NT2/D1 (cell line): ENCODE measurements around the gene EML4.
"Not testable (repeated sequence)": the region's sequence is repeated elsewhere in the genome, so short reads cannot be mapped to it uniquely, and the experiment has no call there.

Source experiments
- DNase-seq: peaks from one replicate; pipeline ENCODE4 v3.0.0-alpha.2; 2011; ENCODE audit warnings: low read depth, low spot score
- H3K27me3 ChIP-seq: 2 replicates; pipeline ENCODE4 v1.6.0; 2011; ENCODE audit warnings: mild to moderate bottlenecking; ENCODE audit not compliant: insufficient read length, insufficient read depth
- H3K36me3 ChIP-seq: 2 replicates; pipeline ENCODE4 v1.6.1; 2011; ENCODE audit warnings: mild to moderate bottlenecking, low read length, mixed read lengths; ENCODE audit not compliant: insufficient read depth, insufficient read length
- H3K4me1 ChIP-seq: 2 replicates; pipeline ENCODE4 v1.5.1; 2011; ENCODE audit not compliant: insufficient read depth, insufficient read length
- H3K4me3 ChIP-seq: 2 replicates; pipeline ENCODE4 v1.5.1; 2011; ENCODE audit warnings: low read depth; ENCODE audit not compliant: insufficient read length
- H3K9ac ChIP-seq: 2 replicates; pipeline ENCODE4 v1.6.0; 2011; ENCODE audit warnings: low read depth; ENCODE audit not compliant: insufficient read length
- H3K9me3 ChIP-seq: 2 replicates; pipeline ENCODE4 v1.5.1; 2011; ENCODE audit warnings: mild to moderate bottlenecking, low read length; ENCODE audit not compliant: insufficient read depth
- SUZ12 ChIP-seq: IDR thresholded peaks from 2 replicates; pipeline ENCODE4 v1.6.1; 2011; ENCODE audit not compliant: insufficient read length, insufficient read depth; ENCODE audit errors: extremely low read depth
- YY1 ChIP-seq: IDR thresholded peaks from 2 replicates; pipeline ENCODE4 v1.6.1; 2011; ENCODE audit not compliant: insufficient read length, insufficient read depth
- ZNF274 ChIP-seq: IDR thresholded peaks from 2 replicates; pipeline ENCODE4 v1.6.1; 2011; ENCODE audit warnings: mild to moderate bottlenecking, low read depth, low read length

EML4 gene

GRCh38 chr2:42340938-42341636 is 171.9 kb downstream of the EML4 start:
- Histone ChIP-seq H3K4me1 (peaks cover 3% of the 10 kb centered on the region), H3K9ac (no peak overlapping the region), H3K9me3 (no peaks in the 10 kb centered on the region), H3K36me3 (peaks cover 49% of the 10 kb centered on the region), H3K4me3 (no peak overlapping the region), H3K27me3 (no peaks in the 10 kb centered on the region)
- no peak for TF ChIP-seq ZNF274
- no peak for TF ChIP-seq SUZ12
- no peak for TF ChIP-seq YY1
- no peak for DNase-seq

- no peak overlapping the region for H3K9ac ChIP-seq
- H3K36me3 ChIP-seq: peaks cover 48% of the 10 kb centered on the region
- H3K9me3 ChIP-seq: no peaks in the 10 kb centered on the region
- no peak for TF ChIP-seq YY1
- TF ChIP-seq SUZ12: no peak
- TF ChIP-seq ZNF274: no peak
- H3K4me1 ChIP-seq: peaks cover 3% of the 10 kb centered on the region
- DNase-seq: no peak
- no peaks in the 10 kb centered on the region for H3K27me3 ChIP-seq
- H3K4me3 ChIP-seq: no peak overlapping the region
These were observed 173.1 kb downstream of the EML4 start for GRCh38 chr2:42342061-42342794.

- H3K27me3 ChIP-seq: no peaks in the 10 kb centered on the region
- no peak overlapping the region for H3K4me3 ChIP-seq
- peaks cover 3% of the 10 kb centered on the region for H3K4me1 ChIP-seq
- H3K36me3 ChIP-seq: peaks cover 45% of the 10 kb centered on the region
- no peak for DNase-seq
- no peak overlapping the region for H3K9ac ChIP-seq
- no peak for TF ChIP-seq ZNF274
- TF ChIP-seq SUZ12: no peak
- no peak for TF ChIP-seq YY1
- H3K9me3 ChIP-seq: no peaks in the 10 kb centered on the region
These were observed 173.7 kb downstream of the EML4 start for GRCh38 chr2:42342795-42343241.

- TF ChIP-seq YY1 (no peak), ZNF274 (no peak), SUZ12 (no peak)
- H3K36me3 ChIP-seq: peaks cover 39% of the 10 kb centered on the region
These were observed 176.8 kb downstream of the EML4 start for GRCh38 chr2:42345986-42346385.

GRCh38 chr2:42346856-42347255 is 177.7 kb downstream of the EML4 start:
- not testable (repeated sequence) for DNase-seq, H3K4me1 ChIP-seq, H3K9me3 ChIP-seq, H3K9ac ChIP-seq, H3K27me3 ChIP-seq, H3K4me3 ChIP-seq
- H3K36me3 ChIP-seq: peaks cover 43% of the 10 kb centered on the region

More at GRCh38 chr2:42345986-42346385, 176.8 kb downstream of the EML4 start:
- Histone ChIP-seq H3K9ac (no peak overlapping the region), H3K9me3 (no peaks in the 10 kb centered on the region), H3K4me3 (no peak overlapping the region), H3K4me1 (peaks cover 3% of the 10 kb centered on the region), H3K27me3 (no peaks in the 10 kb centered on the region)
- DNase-seq: no peak

GRCh38 chr2:42347518-42347917 is 178.4 kb downstream of the EML4 start:
- H3K4me3 ChIP-seq, H3K27me3 ChIP-seq, H3K9ac ChIP-seq, H3K4me1 ChIP-seq, DNase-seq, H3K9me3 ChIP-seq: not testable (repeated sequence)
- peaks cover 50% of the 10 kb centered on the region for H3K36me3 ChIP-seq

GRCh38 chr2:42348113-42348805 is 179.1 kb downstream of the EML4 start:
- H3K4me1 ChIP-seq: no peaks in the 10 kb centered on the region
- H3K9me3 ChIP-seq: no peaks in the 10 kb centered on the region
- no peak overlapping the region for H3K9ac ChIP-seq
- TF ChIP-seq YY1 (no peak), ZNF274 (no peak), SUZ12 (no peak)
- H3K4me3 ChIP-seq: no peak overlapping the region
- peaks cover 56% of the 10 kb centered on the region for H3K36me3 ChIP-seq
- DNase-seq: no peak
- no peaks in the 10 kb centered on the region for H3K27me3 ChIP-seq
